NCI-H2107 treated with DMSO at 0.1 percent for 48 hours (cell line): ENCODE results near the gene GPR146.

Source experiments
- DNase-seq: peaks from one replicate; lab custom pipeline; 2025; ENCODE audit not compliant: unreplicated experiment; lab: John Stamatoyannopoulos, UW

The GPR146 gene

DNA sequence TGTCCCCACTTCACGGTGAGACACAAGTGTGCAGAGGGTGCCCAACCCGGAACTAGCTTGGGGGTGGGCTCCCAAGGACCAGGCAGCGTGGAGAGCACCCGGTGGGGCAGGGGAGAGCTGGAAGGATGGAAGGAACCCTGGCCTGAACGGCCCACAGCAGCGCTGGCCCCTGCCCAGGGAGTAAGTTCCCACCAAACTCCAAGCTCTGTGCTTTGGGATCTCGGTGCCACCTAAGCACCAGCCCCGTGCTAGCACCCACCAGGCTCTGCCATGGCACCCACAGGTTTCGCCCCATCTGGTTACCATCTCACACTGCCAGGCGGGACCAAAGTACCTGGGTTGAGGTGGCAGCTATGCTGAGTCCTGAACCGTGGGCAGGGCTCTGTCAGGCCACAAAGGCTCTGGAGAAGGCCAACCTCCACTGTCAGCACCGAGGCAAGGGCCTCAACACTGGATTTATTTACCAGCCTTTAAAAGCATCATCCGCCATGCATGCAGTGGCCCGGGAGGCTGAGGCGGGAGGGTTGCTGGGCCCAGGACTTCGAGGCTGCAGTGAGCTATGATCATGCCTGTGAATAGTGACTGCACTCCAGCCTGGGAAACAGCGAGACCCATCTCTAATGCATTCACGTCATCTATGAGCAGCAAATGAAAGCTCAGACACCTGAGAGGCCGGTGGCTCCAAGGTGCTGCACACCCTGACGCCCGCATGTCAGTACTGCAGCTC, 59.6 kb downstream of the GPR146 start:
- no peak for DNase-seq

GRCh38 chr7:1104516-1105179, 60.3 kb downstream of the GPR146 start:
- DNase-seq, result no peak

GRCh38 chr7:1105189-1105588, 60.8 kb downstream of the GPR146 start:
- DNase-seq, result peak; percentile 13

DNA sequence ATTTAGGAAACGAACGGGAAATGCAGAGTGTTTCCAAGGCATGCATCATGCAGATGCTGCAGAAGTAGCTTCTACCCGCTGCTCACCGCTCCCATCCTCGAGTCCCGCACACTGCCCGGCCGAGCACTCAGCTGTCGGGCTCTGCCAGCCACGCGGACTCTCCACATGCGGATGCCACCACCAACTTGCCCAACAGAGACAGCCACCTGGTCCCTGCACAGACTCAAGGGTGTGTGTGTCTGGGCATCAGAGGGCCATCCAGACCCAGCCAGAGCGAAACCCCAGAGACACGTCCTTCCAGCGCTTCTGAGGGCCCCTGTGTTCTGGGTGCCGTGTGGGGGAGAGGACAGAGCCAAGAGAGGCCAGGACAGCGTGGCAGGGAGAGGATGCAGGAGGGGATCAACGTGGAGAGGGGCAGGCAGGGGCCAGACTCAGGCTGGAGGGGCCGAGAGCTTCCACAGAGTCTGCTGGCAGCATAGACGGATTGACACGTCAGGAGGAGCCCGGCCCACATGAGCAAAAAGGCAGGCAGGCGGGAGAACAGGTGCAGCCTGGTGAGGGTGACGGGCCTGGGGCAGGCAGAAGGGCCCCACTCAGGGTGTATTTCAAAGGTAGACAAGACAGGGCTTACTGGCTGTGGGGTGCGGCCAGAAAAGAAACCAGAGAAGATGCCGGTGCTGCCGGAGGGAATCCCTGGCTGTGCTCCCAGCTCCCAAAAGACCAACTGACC, 61.9 kb downstream of the GPR146 start:
- no peak for DNase-seq

GRCh38 chr7:1106793-1107421, 62.6 kb downstream of the GPR146 start:
- DNase-seq, result no peak

- DNase-seq, result no peak
These were observed 64.0 kb downstream of the GPR146 start for GRCh38 chr7:1108264-1108920.
